Measurements from ENCODE around the gene TMEM129.

TMEM129 gene

GRCh38 chr4:1721003-1721665 is at the start of gene TMEM129, which contains the start of gene TACC3:
Gene TMEM129, minus strand, starts transcription at chr4:1721323. Its CDS starts 486 bp downstream, at chr4:1720837.
Gene TACC3, plus strand, starts transcription at chr4:1721521. Its CDS starts 1,901 bp downstream, at chr4:1723422.
- peak; percentile 98 for DNase-seq (ENCODE audit: low spot score)

DNA sequence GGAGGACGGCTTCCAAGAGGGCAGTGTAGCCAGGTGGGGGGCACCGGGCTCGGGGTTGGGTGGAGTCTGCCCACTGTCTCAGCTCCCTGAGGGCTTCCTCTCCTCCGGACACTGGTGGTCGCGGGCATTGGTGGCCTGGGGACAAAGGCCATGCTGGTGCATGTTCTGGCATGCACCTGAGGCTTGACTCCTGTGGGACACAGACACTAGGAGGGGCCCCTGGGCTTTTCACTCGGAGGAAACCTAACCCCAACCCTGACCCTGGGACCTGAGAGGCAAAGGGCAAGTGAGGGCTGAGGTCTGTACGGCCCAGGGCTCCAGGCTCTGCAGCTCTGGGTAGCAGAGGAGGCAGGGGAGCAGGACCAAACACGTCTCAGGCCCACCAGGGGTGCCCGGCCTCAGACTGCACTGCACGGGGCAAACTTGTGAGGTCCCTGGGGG is 49.7 kb upstream of the TMEM129 start:
- DNase-seq (ENCODE audit: low spot score) = no peak

DNA sequence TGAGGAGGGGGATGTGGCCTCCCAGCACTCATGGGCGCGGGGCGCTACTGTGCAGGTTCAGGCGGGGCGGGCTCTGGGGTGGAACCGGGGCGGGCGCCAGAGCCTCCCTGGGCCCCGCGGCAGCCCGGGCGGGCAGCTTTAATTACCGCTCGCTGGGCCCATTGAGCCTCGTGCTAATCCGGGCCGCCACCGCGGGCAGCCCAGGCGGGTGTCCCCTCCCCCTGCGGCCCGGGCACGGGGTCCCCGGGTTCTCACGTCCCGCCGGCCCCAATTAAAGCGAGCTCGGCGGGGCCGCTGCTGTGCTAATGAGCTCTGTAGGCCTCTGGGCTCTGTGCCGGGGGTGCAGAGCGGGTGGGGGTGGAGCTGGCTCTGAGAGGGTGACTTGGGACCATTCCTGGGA is 49.1 kb upstream of the TMEM129 start:
- DNase-seq (ENCODE audit: low spot score) = no peak

DNA sequence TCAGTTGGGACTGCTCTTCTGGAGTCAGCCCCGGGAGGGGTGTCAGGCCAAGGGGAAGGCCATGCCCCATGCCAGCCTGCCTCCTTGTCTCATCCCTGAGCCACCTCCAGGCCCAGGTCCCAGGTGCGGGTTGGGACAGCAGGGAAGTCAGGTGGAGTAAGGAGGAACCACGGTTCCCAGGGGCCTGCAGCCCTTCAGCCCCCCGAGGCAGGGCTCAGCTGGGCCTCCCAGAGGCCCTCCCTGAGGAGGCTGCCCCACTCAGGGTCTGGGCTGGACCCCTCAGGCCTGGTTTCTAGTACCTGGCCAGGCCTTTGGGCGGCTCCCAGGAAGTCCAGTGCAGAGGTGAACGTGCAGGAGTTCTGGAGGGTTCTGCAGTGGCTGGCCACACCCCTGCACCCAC is 48.6 kb upstream of the TMEM129 start:
- no peak for DNase-seq (ENCODE audit: low spot score)

DNA sequence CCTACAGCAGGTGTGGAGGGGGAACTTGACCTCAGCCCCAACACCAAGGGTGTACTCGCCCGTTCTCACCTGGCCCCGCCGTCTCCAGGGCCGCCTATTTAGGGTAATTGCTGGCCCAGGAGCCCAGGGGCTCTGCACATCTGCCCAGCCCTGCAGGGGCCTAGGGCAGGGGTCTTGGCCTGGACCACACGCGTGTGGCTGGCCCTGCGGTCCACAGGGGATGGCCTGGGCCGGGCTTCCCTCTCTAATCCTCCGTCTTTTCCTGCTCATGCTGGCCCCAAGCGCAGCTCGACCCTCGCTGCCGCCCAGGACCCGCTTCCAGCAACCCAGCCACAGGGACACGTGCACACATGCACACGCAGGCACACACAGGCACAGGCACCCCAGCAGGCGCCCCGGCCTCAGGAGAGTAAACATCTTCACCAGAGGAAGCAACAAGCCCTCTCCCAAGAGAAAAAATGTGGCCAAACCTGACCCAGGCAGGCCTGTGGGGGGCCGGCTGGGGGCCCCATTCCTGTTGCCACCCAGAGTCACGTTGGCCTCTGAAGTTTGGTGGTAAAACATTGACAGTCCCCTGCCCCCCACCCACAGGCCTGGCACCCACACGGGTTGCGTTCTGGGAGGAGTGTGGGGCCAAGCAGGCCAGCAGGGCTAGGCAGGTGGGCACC is 47.4 kb upstream of the TMEM129 start:
- no peak for DNase-seq (ENCODE audit: low spot score)

- peak; percentile 65 for DNase-seq (ENCODE audit: low spot score)
Measured at GRCh38 chr4:1767770-1768366, 46.7 kb upstream of the TMEM129 start.

- peak; percentile 78 for DNase-seq (ENCODE audit: low spot score)
Measured at GRCh38 chr4:1767061-1767769, 46.1 kb upstream of the TMEM129 start.

DNA sequence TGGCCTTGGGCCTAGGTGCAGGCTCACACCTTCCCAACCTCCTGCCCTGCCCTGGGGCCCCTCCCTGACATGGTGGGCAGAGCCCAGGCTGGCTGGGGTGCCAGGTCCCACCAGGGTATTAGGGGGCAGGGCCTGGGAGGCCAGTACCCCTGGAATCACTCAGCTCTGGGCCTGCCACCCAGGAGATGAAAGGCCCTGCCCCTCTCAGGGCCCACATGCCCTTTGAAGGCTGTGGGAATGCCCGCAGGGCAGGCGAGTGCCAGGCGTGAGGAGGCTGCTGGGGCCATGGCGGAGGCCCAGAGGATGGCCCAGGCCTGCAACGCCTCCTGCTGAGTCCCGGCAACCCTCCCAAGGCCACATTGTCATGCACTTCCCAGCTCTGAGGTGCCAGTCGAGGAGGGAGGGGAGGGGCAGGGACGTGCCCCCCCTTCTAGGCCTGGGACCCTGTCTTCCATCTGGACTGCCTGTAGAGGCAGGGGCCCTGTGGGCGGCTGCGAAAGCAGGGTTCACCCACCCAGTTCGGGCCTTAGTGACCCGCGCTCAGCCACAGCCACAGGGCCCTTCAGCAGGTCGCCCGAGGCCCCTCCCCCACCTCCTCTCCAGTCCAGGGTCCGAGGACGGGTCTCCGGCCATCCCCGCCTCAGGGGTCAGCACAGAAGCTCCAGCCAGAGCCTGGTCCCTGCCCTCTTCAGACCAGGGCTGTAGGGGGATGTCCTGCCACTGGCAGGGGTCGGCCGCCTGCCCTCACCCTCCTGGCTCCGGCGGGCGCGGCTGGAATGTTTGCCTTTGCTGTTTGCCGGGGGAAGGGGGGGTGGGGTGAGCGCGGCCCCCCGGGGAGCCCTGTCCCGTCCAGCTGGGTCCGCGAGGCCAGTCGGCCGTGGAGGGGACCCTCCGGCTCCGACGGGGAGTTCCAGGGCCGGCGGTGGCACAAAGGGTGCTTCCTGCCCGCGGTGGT is 45.3 kb upstream of the TMEM129 start:
- DNase-seq (ENCODE audit: low spot score) = no peak

DNA sequence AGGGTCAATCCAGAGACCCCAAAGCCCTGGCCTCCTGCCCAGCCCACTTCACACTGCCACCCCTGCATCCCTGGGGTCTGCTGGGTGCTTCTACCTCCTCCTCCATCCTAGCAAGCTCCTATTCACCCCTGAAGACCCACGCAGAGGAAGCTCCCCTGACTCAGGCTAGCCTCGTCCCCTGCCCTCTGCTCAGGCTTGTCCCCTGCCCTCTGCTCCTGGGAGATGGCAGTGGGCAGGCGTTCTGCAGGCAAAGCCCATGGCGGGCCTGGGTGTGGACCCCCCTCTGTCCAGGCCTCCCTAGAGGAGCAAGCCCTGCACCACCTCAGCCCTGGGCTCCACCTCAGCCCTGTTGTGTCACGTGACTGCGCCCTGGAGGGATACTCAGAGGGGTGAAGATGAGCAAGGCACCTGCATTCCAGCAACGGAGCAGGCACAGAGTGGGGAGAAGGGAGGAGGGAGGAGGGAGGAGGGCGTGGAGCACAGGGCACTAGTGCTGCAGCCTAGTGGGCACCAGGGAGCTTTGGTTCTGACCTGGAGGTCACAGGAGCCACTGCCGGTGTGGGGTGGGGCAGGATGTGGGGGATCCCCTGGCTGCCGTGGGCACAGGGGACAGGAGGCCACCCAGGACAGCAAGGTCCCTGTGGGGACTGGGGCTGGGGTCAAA is 44.4 kb upstream of the TMEM129 start:
- no peak for DNase-seq (ENCODE audit: low spot score)

DNA sequence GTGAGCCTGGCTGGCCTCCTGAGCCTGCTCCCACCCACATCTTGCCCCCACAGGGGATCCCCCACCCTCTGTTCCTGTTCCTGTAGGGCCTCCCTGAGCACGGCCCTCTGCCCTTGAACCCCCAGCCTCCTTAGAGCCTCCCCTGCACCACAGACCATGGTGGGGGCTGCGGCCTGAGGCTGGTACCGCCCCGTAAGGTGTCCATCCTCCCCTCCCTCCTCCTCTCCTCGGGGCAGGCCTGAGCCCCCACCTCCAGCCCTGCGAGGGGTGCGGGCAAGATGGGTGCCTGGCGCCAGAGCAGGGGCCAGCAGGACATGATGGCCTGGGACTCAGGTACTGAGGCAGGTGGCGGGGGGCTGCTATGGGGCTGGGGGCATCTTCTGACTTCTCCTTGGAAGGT is 43.5 kb upstream of the TMEM129 start:
- no peak for DNase-seq (ENCODE audit: low spot score)

DNA sequence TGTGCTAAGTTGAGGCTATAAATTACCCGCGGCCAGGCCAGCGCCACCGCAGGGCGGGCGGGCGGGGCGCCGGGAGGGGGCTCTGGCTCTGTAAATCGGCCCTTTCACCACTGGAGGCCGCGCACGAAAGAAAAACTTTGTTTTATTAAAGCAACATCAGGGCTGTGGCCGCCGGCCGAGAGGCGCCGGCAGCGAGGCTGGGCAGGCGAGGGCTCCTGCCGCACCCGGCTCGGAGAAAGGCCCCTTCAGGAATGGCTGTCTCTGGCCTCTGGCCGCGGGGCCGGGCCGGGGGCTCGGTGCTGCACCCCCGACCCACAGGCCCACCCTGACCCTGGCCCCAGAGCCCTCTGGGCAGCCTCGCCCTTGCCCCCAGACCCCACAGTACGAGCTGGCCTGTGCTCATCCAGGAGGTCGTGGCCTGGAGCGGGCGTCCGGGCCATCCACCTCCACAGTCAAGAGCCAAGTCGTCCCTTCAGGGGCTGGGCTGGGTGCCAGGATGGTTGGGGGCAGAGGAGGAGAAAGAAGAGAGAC is 42.5 kb upstream of the TMEM129 start:
- peak; percentile 59 for DNase-seq (ENCODE audit: low spot score)

GRCh38 chr4:1763070-1763549 is 42.0 kb upstream of the TMEM129 start:
- DNase-seq (ENCODE audit: low spot score) = no peak

- DNase-seq (ENCODE audit: low spot score) = no peak
Measured at GRCh38 chr4:1762264-1763010, 41.3 kb upstream of the TMEM129 start.

- no peak for DNase-seq (ENCODE audit: low spot score)
Measured at GRCh38 chr4:1761130-1761689, 40.1 kb upstream of the TMEM129 start.

GRCh38 chr4:1760521-1761071 is 39.5 kb upstream of the TMEM129 start:
- DNase-seq (ENCODE audit: low spot score) = no peak

DNA sequence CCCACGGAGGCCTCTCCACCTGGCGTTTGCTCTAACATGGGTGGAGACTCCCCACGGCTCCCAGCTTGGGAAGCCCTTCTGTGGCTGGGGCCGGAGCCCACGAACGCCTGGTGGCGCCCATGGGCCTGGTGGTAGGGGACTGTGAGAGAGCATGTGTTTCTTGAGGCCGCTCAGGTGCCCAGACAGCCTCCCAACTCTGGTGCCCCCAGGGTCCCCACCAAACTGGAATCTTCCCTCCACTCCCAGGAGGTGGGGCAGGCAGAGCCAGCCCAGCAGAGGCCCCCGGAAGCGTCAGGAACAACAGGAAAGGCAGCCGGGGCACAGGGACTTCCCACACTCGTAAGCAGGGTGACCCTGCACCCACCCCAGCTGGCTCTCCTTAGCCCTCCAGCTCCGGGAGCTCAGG is 38.7 kb upstream of the TMEM129 start:
- DNase-seq (ENCODE audit: low spot score) = no peak

GRCh38 chr4:1759170-1759817 is 38.2 kb upstream of the TMEM129 start:
- no peak for DNase-seq (ENCODE audit: low spot score)

GRCh38 chr4:1758306-1759121 is 37.4 kb upstream of the TMEM129 start:
- DNase-seq (ENCODE audit: low spot score) = no peak

Data from germinal center (tissue), 1 donor.